A549 (cell line): ENCODE results near the gene CHD6.

Experiments used
- BHLHE40 ChIP-seq: IDR thresholded peaks from 2 replicates; pipeline ENCODE4 v1.6.1; 2012; ENCODE audit warnings: low read depth, low read length, inconsistent platforms
- CBX2 ChIP-seq: fragments of 200-600 bp; sonication (generic); IDR thresholded peaks from 2 replicates; pipeline ENCODE4 v1.6.1; 2016; ENCODE audit warnings: low read depth, mild to moderate bottlenecking, borderline replicate concordance
- CHD4 ChIP-seq: fragments of 200-600 bp; sonication (generic); IDR thresholded peaks from 2 replicates; pipeline ENCODE4 v1.6.1; 2016; ENCODE audit warnings: antibody characterized with exemption, mild to moderate bottlenecking, borderline replicate concordance
- CTCF ChIP-seq: fragments of >200 bp; sonication (Bioruptor Twin); formaldehyde crosslinking; IDR thresholded peaks from 3 replicates; pipeline ENCODE4 v1.5.1; 2016
- ELK1 ChIP-seq: fragments of 150-350 bp; IDR thresholded peaks from 2 replicates; pipeline ENCODE4 v1.6.1; 2014; ENCODE audit warnings: low read depth, mild to moderate bottlenecking, low read length
- HEYL ChIP-seq: fragments of 250-450 bp; sonication (Bioruptor Pico); IDR thresholded peaks from 2 replicates; pipeline ENCODE4 v1.8.0; 2021; ENCODE audit warnings: mild to moderate bottlenecking, moderate library complexity
- MAX ChIP-seq: IDR thresholded peaks from 2 replicates; pipeline ENCODE4 v1.6.1; 2012
- MAZ ChIP-seq: fragments of 150-350 bp; IDR thresholded peaks from 2 replicates; pipeline ENCODE4 v1.6.1; 2014; ENCODE audit warnings: antibody characterized with exemption, low read depth, low read length, borderline replicate concordance
- NR3C1 ChIP-seq: fragments of >200 bp; sonication (Bioruptor Twin); formaldehyde crosslinking; IDR thresholded peaks from 3 replicates; pipeline ENCODE4 v1.6.1; 2017
- POLR2A ChIP-seq: IDR thresholded peaks from 2 replicates; pipeline ENCODE4 v1.6.1; 2012; ENCODE audit warnings: mild to moderate bottlenecking, low read length
- POLR2AphosphoS2 ChIP-seq: conservative IDR thresholded peaks from 2 replicates; pipeline ENCODE4 v1.6.1; 2012; ENCODE audit warnings: low read length, improper control_type of control experiment, inconsistent platforms
- RFX5 ChIP-seq: fragments of 450-650 bp; IDR thresholded peaks from 2 replicates; pipeline ENCODE4 v1.7.1; 2014; ENCODE audit warnings: antibody characterized with exemption, mild to moderate bottlenecking, moderate library complexity
- SMC3 ChIP-seq: fragments of >200 bp; sonication (Bioruptor Twin); formaldehyde crosslinking; IDR thresholded peaks from 3 replicates; pipeline ENCODE4 v1.6.1; 2018; ENCODE audit warnings: inconsistent platforms
- TP53 ChIP-seq: fragments of 250-450 bp; sonication (Bioruptor Pico); IDR thresholded peaks from 2 replicates; pipeline ENCODE4 v1.5.0; 2021; ENCODE audit warnings: mild to moderate bottlenecking, moderate library complexity

- TF ChIP-seq CTCF (no peak), MAZ (no peak), BHLHE40 (no peak), ELK1 (no peak), CHD4 (no peak), MAX (no peak), NR3C1 (no peak), HEYL (no peak), CBX2 (no peak), POLR2A (no peak), RFX5 (no peak), SMC3 (no peak), POLR2AphosphoS2 (no peak), TP53 (CRISPR knock-in tag) (no peak)
These were observed 171.7 kb downstream of the CHD6 start for GRCh38 chr20:41446456-41446855.
